Neural progenitor cell (in vitro differentiated cells): ENCODE data around the gene STXBP4.

ENCODE experiments used
- CTCF ChIP-seq: fragments of 200-600 bp; sonication (generic); IDR thresholded peaks from 2 replicates; pipeline ENCODE4 v1.5.1; 2017; ENCODE audit warnings: antibody characterized with exemption, mild to moderate bottlenecking
- EZH2 ChIP-seq: fragments of 200-600 bp; sonication (generic); IDR thresholded peaks from 2 replicates; pipeline ENCODE4 v1.6.1; 2017; ENCODE audit warnings: antibody characterized with exemption, mild to moderate bottlenecking, moderate library complexity
- EZH2phosphoT487 ChIP-seq: fragments of 200-600 bp; sonication (generic); IDR thresholded peaks from 2 replicates; pipeline ENCODE4 v1.6.1; 2017; ENCODE audit warnings: antibody characterized with exemption

GRCh38 chr17:55054429-55054828, 85.9 kb downstream of the STXBP4 start:
- TF ChIP-seq CTCF (no peak), EZH2 (no peak), EZH2phosphoT487 (no peak)
